Measurements from ENCODE around the gene DUSP16.
"Not testable (repeated sequence)": the region's sequence is repeated elsewhere in the genome, so short reads cannot be mapped to it uniquely, and the experiment has no call there.

Gene DUSP16

GRCh38 chr12:12540261-12541013 lies 22.2 kb downstream of the DUSP16 start:
- Mint-ChIP-seq H3K9me3 (no peaks in the 10 kb centered on the region), H3K27ac (peak overlapping the region; percentile 38), H3K4me3 (no peak overlapping the region), H3K36me3 (peaks cover 2% of the 10 kb centered on the region), H3K27me3 (no peaks in the 10 kb centered on the region), H3K4me1 (peaks cover 39% of the 10 kb centered on the region)

- Mint-ChIP-seq H3K27ac (no peak overlapping the region), H3K27me3 (no peaks in the 10 kb centered on the region), H3K9me3 (no peaks in the 10 kb centered on the region), H3K4me1 (peaks cover 43% of the 10 kb centered on the region), H3K4me3 (no peak overlapping the region), H3K36me3 (peaks cover 2% of the 10 kb centered on the region)
Measured at GRCh38 chr12:12539028-12539810, 23.4 kb downstream of the DUSP16 start.

GRCh38 chr12:12538535-12538934 lies 24.1 kb downstream of the DUSP16 start:
- Mint-ChIP-seq H3K4me3 (no peak overlapping the region), H3K4me1 (peaks cover 46% of the 10 kb centered on the region), H3K27ac (no peak overlapping the region), H3K9me3 (no peaks in the 10 kb centered on the region), H3K27me3 (no peaks in the 10 kb centered on the region), H3K36me3 (peaks cover 2% of the 10 kb centered on the region)

GRCh38 chr12:12537421-12537820 lies 25.2 kb downstream of the DUSP16 start:
- peaks cover 45% of the 10 kb centered on the region for H3K4me1 Mint-ChIP-seq
- H3K36me3 Mint-ChIP-seq = peaks cover 2% of the 10 kb centered on the region
- no peaks in the 10 kb centered on the region for H3K27me3 Mint-ChIP-seq
- H3K9me3 Mint-ChIP-seq = no peaks in the 10 kb centered on the region
- H3K4me3 Mint-ChIP-seq = no peak overlapping the region
- no peak overlapping the region for H3K27ac Mint-ChIP-seq

- Mint-ChIP-seq H3K4me3 (peak overlapping the region; percentile 12), H3K9me3 (no peaks in the 10 kb centered on the region), H3K27ac (peak overlapping the region; percentile 73), H3K36me3 (no peaks in the 10 kb centered on the region), H3K4me1 (peaks cover 37% of the 10 kb centered on the region), H3K27me3 (no peaks in the 10 kb centered on the region)
Measured at GRCh38 chr12:12534975-12535374, 27.7 kb downstream of the DUSP16 start.

GRCh38 chr12:12534166-12534866 lies 28.3 kb downstream of the DUSP16 start:
- Mint-ChIP-seq H3K9me3 (no peaks in the 10 kb centered on the region), H3K36me3 (peaks cover 3% of the 10 kb centered on the region), H3K4me1 (peaks cover 44% of the 10 kb centered on the region), H3K4me3 (peak overlapping the region; percentile 12), H3K27me3 (no peaks in the 10 kb centered on the region), H3K27ac (peak overlapping the region; percentile 73)

- H3K4me1 Mint-ChIP-seq = peaks cover 54% of the 10 kb centered on the region
- peak overlapping the region; percentile 70 for H3K27ac Mint-ChIP-seq
- H3K9me3 Mint-ChIP-seq = no peaks in the 10 kb centered on the region
- H3K27me3 Mint-ChIP-seq = no peaks in the 10 kb centered on the region
- H3K4me3 Mint-ChIP-seq = no peak overlapping the region
- H3K36me3 Mint-ChIP-seq = peaks cover 3% of the 10 kb centered on the region
Measured at GRCh38 chr12:12533238-12533829, 29.3 kb downstream of the DUSP16 start.

GRCh38 chr12:12531194-12531593 lies 31.5 kb downstream of the DUSP16 start:
- Mint-ChIP-seq H3K36me3 (peaks cover 3% of the 10 kb centered on the region), H3K9me3 (no peaks in the 10 kb centered on the region), H3K4me1 (peaks cover 71% of the 10 kb centered on the region), H3K27ac (no peak overlapping the region), H3K27me3 (no peaks in the 10 kb centered on the region), H3K4me3 (no peak overlapping the region)

- no peak overlapping the region for H3K4me3 Mint-ChIP-seq
- peak overlapping the region; percentile 57 for H3K27ac Mint-ChIP-seq
- H3K4me1 Mint-ChIP-seq = peaks cover 68% of the 10 kb centered on the region
- no peaks in the 10 kb centered on the region for H3K27me3 Mint-ChIP-seq
- peaks cover 3% of the 10 kb centered on the region for H3K36me3 Mint-ChIP-seq
- no peaks in the 10 kb centered on the region for H3K9me3 Mint-ChIP-seq
Measured at GRCh38 chr12:12529783-12530421, 32.8 kb downstream of the DUSP16 start.

- Mint-ChIP-seq H3K27me3 (no peaks in the 10 kb centered on the region), H3K36me3 (peaks cover 3% of the 10 kb centered on the region), H3K4me1 (peaks cover 61% of the 10 kb centered on the region), H3K27ac (peak overlapping the region; percentile 94), H3K4me3 (peak overlapping the region; percentile 66), H3K9me3 (no peaks in the 10 kb centered on the region)
Measured at GRCh38 chr12:12528361-12529270, 34.0 kb downstream of the DUSP16 start.

- Mint-ChIP-seq H3K36me3 (peaks cover 3% of the 10 kb centered on the region), H3K4me3 (peak overlapping the region; percentile 66)
Measured at GRCh38 chr12:12527820-12528296, 34.8 kb downstream of the DUSP16 start.

GRCh38 chr12:12524128-12524527 lies 38.5 kb downstream of the DUSP16 start:
- Mint-ChIP-seq H3K9me3 (no peaks in the 10 kb centered on the region), H3K27ac (no peak overlapping the region), H3K27me3 (no peaks in the 10 kb centered on the region), H3K36me3 (peaks cover 11% of the 10 kb centered on the region), H3K4me3 (no peak overlapping the region), H3K4me1 (peaks cover 64% of the 10 kb centered on the region)

More at GRCh38 chr12:12527820-12528296, 34.8 kb downstream of the DUSP16 start:
- H3K27me3 Mint-ChIP-seq = no peaks in the 10 kb centered on the region
- no peaks in the 10 kb centered on the region for H3K9me3 Mint-ChIP-seq
- H3K4me1 Mint-ChIP-seq = peaks cover 58% of the 10 kb centered on the region
- H3K27ac Mint-ChIP-seq = peak overlapping the region; percentile 94

GRCh38 chr12:12523229-12523628 lies 39.4 kb downstream of the DUSP16 start:
- no peaks in the 10 kb centered on the region for H3K9me3 Mint-ChIP-seq
- peaks cover 16% of the 10 kb centered on the region for H3K36me3 Mint-ChIP-seq
- peaks cover 55% of the 10 kb centered on the region for H3K4me1 Mint-ChIP-seq
- H3K4me3 Mint-ChIP-seq = no peak overlapping the region
- H3K27ac Mint-ChIP-seq = no peak overlapping the region
- no peaks in the 10 kb centered on the region for H3K27me3 Mint-ChIP-seq

- H3K27me3 Mint-ChIP-seq, H3K9me3 Mint-ChIP-seq, H3K4me3 Mint-ChIP-seq, H3K27ac Mint-ChIP-seq: not testable (repeated sequence)
- peaks cover 16% of the 10 kb centered on the region for H3K36me3 Mint-ChIP-seq
- H3K4me1 Mint-ChIP-seq = peaks cover 49% of the 10 kb centered on the region
Measured at GRCh38 chr12:12522657-12523056, 40.0 kb downstream of the DUSP16 start.

Data from activated naive CD4-positive, alpha-beta T cell treated with anti-CD3 and anti-CD28 coated beads, Interleukin-2, amount 50 U/mL, for 24 hours (primary cell).